ENCODE results near the gene SRGAP1. TPM values are rescaled to one million over a fixed set of nuclear protein-coding genes. Genes with fewer than 3 reads are reported as not detected.

Gene SRGAP1
- total RNA-seq, 1 experiment from 2014 or later = 65.0 TPM

GRCh38 chr12:64056741-64057140 lies 212.2 kb downstream of the SRGAP1 start:
- TF ChIP-seq, protein P1, sequence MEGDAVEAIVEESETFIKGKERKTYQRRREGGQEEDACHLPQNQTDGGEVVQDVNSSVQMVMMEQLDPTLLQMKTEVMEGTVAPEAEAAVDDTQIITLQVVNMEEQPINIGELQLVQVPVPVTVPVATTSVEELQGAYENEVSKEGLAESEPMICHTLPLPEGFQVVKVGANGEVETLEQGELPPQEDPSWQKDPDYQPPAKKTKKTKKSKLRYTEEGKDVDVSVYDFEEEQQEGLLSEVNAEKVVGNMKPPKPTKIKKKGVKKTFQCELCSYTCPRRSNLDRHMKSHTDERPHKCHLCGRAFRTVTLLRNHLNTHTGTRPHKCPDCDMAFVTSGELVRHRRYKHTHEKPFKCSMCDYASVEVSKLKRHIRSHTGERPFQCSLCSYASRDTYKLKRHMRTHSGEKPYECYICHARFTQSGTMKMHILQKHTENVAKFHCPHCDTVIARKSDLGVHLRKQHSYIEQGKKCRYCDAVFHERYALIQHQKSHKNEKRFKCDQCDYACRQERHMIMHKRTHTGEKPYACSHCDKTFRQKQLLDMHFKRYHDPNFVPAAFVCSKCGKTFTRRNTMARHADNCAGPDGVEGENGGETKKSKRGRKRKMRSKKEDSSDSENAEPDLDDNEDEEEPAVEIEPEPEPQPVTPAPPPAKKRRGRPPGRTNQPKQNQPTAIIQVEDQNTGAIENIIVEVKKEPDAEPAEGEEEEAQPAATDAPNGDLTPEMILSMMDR (IDR thresholded peaks at IDR 0.05; ENCODE audit: unreplicated experiment) = no peak

GRCh38 chr12:64057706-64058105 lies 213.2 kb downstream of the SRGAP1 start:
- no TSS peak for BruUV-seq (replicated peaks)
- Mint-ChIP-seq H3K27ac (ENCODE audit: low read depth, unreplicated experiment) (no peak overlapping the region), H3K4me1 (ENCODE audit: insufficient read depth, unreplicated experiment) (no peaks in the 10 kb centered on the region), H3K27me3 (ENCODE audit: insufficient read depth, unreplicated experiment) (no peaks in the 10 kb centered on the region), H3K4me3 (ENCODE audit: unreplicated experiment) (no peak overlapping the region), H3K36me3 (ENCODE audit: insufficient read depth, unreplicated experiment) (peaks cover 50% of the 10 kb centered on the region), H3K9me3 (ENCODE audit: unreplicated experiment) (no peaks in the 10 kb centered on the region)
- TF ChIP-seq, protein P1 (IDR thresholded peaks at IDR 0.05; ENCODE audit: unreplicated experiment) = no peak
- intact Hi-C loops (cut with micrococcal nuclease) = no loop called here
- ChIA-PET CTCF (interaction anchor here (1.8 kb wide), 1 partner anchor 213 kb away, joined by 5 read pairs; the partner anchor contains the start of gene SRGAP1), POLR2A (interaction anchor here (1.4 kb wide), 1 partner anchor 165 kb away, joined by 3 read pairs; the partner anchor contains the start of gene KICS2)
- DNase-seq (ENCODE audit: unreplicated experiment) = no peak

More at GRCh38 chr12:64056741-64057140, 212.2 kb downstream of the SRGAP1 start:
- intact Hi-C loops (cut with micrococcal nuclease) = no loop called here
- ChIA-PET POLR2A (interaction anchor here (0.9 kb wide), 1 partner anchor 68 kb away, joined by 5 read pairs; no protein-coding TSS in a partner anchor), CTCF (interaction anchor here (1.2 to 1.8 kb wide), 2 partner anchors 212 to 217 kb away, joined by 5 to 6 read pairs; partner anchors contain the start of gene SRGAP1)
- no TSS peak for BruUV-seq (replicated peaks)
- H3K27ac Mint-ChIP-seq (ENCODE audit: low read depth, unreplicated experiment) = peak overlapping the region; percentile 8
- H3K9me3 Mint-ChIP-seq (ENCODE audit: unreplicated experiment) = no peaks in the 10 kb centered on the region
- no peak for DNase-seq (ENCODE audit: unreplicated experiment)
- H3K4me3 Mint-ChIP-seq (ENCODE audit: unreplicated experiment) = no peak overlapping the region
- peaks cover 48% of the 10 kb centered on the region for H3K36me3 Mint-ChIP-seq (ENCODE audit: insufficient read depth, unreplicated experiment)
- H3K27me3 Mint-ChIP-seq (ENCODE audit: insufficient read depth, unreplicated experiment) = no peaks in the 10 kb centered on the region
- no peaks in the 10 kb centered on the region for H3K4me1 Mint-ChIP-seq (ENCODE audit: insufficient read depth, unreplicated experiment)

DNA sequence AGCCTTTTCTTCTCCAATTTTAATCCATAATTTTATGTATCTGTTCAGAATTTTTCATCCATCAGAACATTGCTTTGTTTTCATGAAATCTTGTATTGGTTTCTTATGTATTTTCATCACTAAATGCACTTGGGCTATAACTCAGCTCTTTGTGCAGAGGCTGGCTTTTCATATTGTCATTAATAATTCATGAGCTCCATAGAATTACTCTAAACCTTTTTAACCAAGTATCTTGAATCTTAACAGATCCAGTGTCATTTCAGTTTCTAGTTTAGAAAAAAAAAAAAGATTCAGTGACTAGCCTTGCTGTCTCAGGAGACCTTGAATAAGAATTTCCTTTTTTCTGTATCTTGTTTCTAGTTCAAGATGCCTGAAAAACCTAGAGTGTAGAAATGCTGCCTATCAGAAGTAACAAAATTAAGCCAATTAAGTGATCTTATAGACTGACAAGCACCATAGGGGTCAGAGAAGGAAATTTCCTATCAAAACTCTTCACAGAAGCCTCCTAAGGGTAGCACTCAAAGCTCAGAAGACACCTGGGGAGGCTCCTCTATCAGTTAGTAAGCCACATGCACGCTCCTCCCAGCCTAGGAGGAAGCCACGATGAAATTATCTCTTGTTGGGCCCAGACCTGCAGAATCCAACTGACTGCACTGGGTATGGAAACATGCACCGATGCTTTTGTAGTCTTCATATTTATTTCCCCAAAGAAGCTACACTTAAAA lies 214.2 kb downstream of the SRGAP1 start:
- ChIA-PET CTCF (no interaction called here), POLR2A (interaction anchor here (1.3 to 1.4 kb wide), 2 partner anchors 25 to 164 kb away, joined by 3 read pairs; partner anchors contain the start of gene KICS2)
- DNase-seq (ENCODE audit: unreplicated experiment) = no peak
- no peak overlapping the region for H3K4me3 Mint-ChIP-seq (ENCODE audit: unreplicated experiment)
- no TSS peak for BruUV-seq (replicated peaks)
- H3K9me3 Mint-ChIP-seq (ENCODE audit: unreplicated experiment) = no peaks in the 10 kb centered on the region
- H3K36me3 Mint-ChIP-seq (ENCODE audit: insufficient read depth, unreplicated experiment) = peaks cover 50% of the 10 kb centered on the region
- no peak overlapping the region for H3K27ac Mint-ChIP-seq (ENCODE audit: low read depth, unreplicated experiment)
- TF ChIP-seq, protein P1 (IDR thresholded peaks at IDR 0.05; ENCODE audit: unreplicated experiment) = no peak
- intact Hi-C loops (cut with micrococcal nuclease) = no loop called here
- no peaks in the 10 kb centered on the region for H3K27me3 Mint-ChIP-seq (ENCODE audit: insufficient read depth, unreplicated experiment)
- H3K4me1 Mint-ChIP-seq (ENCODE audit: insufficient read depth, unreplicated experiment) = no peaks in the 10 kb centered on the region

DNA sequence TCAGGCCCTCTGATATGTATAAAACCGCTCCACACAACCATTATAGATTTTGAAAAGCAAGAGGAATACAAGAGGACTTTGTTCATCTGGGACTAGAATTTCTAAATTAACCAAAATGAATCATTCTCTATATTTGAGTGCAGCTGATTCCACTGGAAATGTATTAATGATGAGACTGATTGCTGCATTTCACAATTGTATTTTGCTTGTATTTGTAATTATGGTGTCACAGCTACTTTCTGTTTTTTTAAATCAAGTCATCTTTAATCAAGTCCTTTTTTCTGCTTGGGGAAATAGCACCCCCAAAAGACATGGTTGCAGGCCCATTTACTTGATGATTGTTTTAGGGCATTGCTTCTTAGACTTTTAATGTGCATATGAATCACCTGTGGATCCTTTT lies 215.2 kb downstream of the SRGAP1 start:
- H3K4me3 Mint-ChIP-seq (ENCODE audit: unreplicated experiment) = no peak overlapping the region
- POLR2A ChIA-PET = interaction anchor here (0.6 to 1.3 kb wide), 2 partner anchors 24 to 147 kb away, joined by 3 read pairs; no protein-coding TSS in a partner anchor
- DNase-seq (ENCODE audit: unreplicated experiment) = no peak
- H3K36me3 Mint-ChIP-seq (ENCODE audit: insufficient read depth, unreplicated experiment) = peaks cover 47% of the 10 kb centered on the region
- intact Hi-C loops (cut with micrococcal nuclease) = no loop called here
- BruUV-seq (replicated peaks) = no TSS peak
- CTCF ChIA-PET = no interaction called here
- H3K4me1 Mint-ChIP-seq (ENCODE audit: insufficient read depth, unreplicated experiment) = no peaks in the 10 kb centered on the region
- TF ChIP-seq, protein P1 (IDR thresholded peaks at IDR 0.05; ENCODE audit: unreplicated experiment) = no peak
- no peaks in the 10 kb centered on the region for H3K27me3 Mint-ChIP-seq (ENCODE audit: insufficient read depth, unreplicated experiment)
- H3K27ac Mint-ChIP-seq (ENCODE audit: low read depth, unreplicated experiment) = no peak overlapping the region
- H3K9me3 Mint-ChIP-seq (ENCODE audit: unreplicated experiment) = no peaks in the 10 kb centered on the region
